Measurements from ENCODE around the gene B4GALT6.

DNA sequence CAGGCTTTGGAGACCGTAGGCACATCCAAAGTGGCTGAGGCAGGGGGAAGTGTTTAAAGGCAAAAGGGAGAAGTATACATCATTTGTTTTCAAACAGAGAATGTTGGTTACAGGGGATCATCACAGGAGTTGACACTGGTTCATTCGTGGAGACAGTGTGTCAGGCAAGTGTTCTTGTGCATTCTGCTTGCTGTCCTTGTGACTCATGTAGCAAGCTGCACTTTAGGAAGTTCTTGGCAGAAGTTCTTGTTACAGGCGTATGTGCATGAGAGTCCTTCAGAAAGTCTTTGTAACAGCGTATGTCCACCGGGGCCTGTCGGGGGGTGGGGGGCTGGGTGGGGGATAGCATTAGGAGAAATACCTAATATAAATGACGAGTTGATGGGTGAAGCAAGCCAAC, 36.5 kb upstream of the B4GALT6 start:
- no peak for TF ChIP-seq CTCF (IDR thresholded peaks at IDR 0.05; ENCODE audit: control extremely low read depth in 1 of 3, insufficient read depth in 1 of 3, low read depth in 1 of 3, low read length in 3 of 3)
- TF ChIP-seq CBX8 (IDR thresholded peaks at IDR 0.05; ENCODE audit: borderline replicate concordance, low read depth, low read length): no peak
- no peak for TF ChIP-seq POLR2A (IDR thresholded peaks at IDR 0.05; ENCODE audit: control extremely low read depth in 1 of 2, low read depth in 2 of 2, low read length in 2 of 2)
- TF ChIP-seq, protein P1, sequence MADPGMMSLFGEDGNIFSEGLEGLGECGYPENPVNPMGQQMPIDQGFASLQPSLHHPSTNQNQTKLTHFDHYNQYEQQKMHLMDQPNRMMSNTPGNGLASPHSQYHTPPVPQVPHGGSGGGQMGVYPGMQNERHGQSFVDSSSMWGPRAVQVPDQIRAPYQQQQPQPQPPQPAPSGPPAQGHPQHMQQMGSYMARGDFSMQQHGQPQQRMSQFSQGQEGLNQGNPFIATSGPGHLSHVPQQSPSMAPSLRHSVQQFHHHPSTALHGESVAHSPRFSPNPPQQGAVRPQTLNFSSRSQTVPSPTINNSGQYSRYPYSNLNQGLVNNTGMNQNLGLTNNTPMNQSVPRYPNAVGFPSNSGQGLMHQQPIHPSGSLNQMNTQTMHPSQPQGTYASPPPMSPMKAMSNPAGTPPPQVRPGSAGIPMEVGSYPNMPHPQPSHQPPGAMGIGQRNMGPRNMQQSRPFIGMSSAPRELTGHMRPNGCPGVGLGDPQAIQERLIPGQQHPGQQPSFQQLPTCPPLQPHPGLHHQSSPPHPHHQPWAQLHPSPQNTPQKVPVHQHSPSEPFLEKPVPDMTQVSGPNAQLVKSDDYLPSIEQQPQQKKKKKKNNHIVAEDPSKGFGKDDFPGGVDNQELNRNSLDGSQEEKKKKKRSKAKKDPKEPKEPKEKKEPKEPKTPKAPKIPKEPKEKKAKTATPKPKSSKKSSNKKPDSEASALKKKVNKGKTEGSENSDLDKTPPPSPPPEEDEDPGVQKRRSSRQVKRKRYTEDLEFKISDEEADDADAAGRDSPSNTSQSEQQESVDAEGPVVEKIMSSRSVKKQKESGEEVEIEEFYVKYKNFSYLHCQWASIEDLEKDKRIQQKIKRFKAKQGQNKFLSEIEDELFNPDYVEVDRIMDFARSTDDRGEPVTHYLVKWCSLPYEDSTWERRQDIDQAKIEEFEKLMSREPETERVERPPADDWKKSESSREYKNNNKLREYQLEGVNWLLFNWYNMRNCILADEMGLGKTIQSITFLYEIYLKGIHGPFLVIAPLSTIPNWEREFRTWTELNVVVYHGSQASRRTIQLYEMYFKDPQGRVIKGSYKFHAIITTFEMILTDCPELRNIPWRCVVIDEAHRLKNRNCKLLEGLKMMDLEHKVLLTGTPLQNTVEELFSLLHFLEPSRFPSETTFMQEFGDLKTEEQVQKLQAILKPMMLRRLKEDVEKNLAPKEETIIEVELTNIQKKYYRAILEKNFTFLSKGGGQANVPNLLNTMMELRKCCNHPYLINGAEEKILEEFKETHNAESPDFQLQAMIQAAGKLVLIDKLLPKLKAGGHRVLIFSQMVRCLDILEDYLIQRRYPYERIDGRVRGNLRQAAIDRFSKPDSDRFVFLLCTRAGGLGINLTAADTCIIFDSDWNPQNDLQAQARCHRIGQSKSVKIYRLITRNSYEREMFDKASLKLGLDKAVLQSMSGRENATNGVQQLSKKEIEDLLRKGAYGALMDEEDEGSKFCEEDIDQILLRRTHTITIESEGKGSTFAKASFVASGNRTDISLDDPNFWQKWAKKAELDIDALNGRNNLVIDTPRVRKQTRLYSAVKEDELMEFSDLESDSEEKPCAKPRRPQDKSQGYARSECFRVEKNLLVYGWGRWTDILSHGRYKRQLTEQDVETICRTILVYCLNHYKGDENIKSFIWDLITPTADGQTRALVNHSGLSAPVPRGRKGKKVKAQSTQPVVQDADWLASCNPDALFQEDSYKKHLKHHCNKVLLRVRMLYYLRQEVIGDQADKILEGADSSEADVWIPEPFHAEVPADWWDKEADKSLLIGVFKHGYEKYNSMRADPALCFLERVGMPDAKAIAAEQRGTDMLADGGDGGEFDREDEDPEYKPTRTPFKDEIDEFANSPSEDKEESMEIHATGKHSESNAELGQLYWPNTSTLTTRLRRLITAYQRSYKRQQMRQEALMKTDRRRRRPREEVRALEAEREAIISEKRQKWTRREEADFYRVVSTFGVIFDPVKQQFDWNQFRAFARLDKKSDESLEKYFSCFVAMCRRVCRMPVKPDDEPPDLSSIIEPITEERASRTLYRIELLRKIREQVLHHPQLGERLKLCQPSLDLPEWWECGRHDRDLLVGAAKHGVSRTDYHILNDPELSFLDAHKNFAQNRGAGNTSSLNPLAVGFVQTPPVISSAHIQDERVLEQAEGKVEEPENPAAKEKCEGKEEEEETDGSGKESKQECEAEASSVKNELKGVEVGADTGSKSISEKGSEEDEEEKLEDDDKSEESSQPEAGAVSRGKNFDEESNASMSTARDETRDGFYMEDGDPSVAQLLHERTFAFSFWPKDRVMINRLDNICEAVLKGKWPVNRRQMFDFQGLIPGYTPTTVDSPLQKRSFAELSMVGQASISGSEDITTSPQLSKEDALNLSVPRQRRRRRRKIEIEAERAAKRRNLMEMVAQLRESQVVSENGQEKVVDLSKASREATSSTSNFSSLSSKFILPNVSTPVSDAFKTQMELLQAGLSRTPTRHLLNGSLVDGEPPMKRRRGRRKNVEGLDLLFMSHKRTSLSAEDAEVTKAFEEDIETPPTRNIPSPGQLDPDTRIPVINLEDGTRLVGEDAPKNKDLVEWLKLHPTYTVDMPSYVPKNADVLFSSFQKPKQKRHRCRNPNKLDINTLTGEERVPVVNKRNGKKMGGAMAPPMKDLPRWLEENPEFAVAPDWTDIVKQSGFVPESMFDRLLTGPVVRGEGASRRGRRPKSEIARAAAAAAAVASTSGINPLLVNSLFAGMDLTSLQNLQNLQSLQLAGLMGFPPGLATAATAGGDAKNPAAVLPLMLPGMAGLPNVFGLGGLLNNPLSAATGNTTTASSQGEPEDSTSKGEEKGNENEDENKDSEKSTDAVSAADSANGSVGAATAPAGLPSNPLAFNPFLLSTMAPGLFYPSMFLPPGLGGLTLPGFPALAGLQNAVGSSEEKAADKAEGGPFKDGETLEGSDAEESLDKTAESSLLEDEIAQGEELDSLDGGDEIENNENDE (IDR thresholded peaks at IDR 0.05; ENCODE audit: insufficient replicate concordance, low read length): no peak
- TF ChIP-seq POLR2AphosphoS5 (IDR thresholded peaks at IDR 0.05; ENCODE audit: low read depth, low read length): no peak
- TF ChIP-seq USF2 (IDR thresholded peaks at IDR 0.05; ENCODE audit: low read length): no peak
- TF ChIP-seq SIN3A (conservative IDR thresholded peaks at IDR 0.05 in 1 of 2, IDR thresholded peaks at IDR 0.05 in 1 of 2; ENCODE audit: low read depth in 1 of 2, low read length in 2 of 2): no peak
- TF ChIP-seq NRF1 (IDR thresholded peaks at IDR 0.05; ENCODE audit: low read depth, low read length): no peak
- TF ChIP-seq JUN (IDR thresholded peaks at IDR 0.05; ENCODE audit: low read depth, low read length): no peak
- no peak for TF ChIP-seq CREB1 (IDR thresholded peaks at IDR 0.05)
- no peak for TF ChIP-seq ATF3 (IDR thresholded peaks at IDR 0.05; ENCODE audit: insufficient read depth, low read depth, low read length)
- no peak for TF ChIP-seq EP300 (IDR thresholded peaks at IDR 0.05; ENCODE audit: borderline replicate concordance in 1 of 2, low read depth in 2 of 2, low read length in 2 of 2)

Data from H1 (cell line).